ENCODE results near the gene IKZF1. TPM values are rescaled to one million over a fixed set of nuclear protein-coding genes. Genes with fewer than 3 reads are reported as not detected.

Gene IKZF1
- total RNA-seq, 1 donor from 2014 or later = 2.4 TPM

- ATAC-seq (ENCODE audit: poor library complexity) (no peak), DNase-seq (no peak)
- intact Hi-C loops (cut with DNase I) = no loop called here
Observed at GRCh38 chr7:50359995-50360925, 55.7 kb downstream of the IKZF1 start.

- ATAC-seq (ENCODE audit: poor library complexity) = no peak
- intact Hi-C loops (cut with DNase I) = no loop called here
Observed at GRCh38 chr7:50362142-50362541, 57.6 kb downstream of the IKZF1 start.

GRCh38 chr7:50362712-50363282 is 58.3 kb downstream of the IKZF1 start:
- ATAC-seq (ENCODE audit: poor library complexity) = no peak
- DNase-seq = no peak
- intact Hi-C loops (cut with DNase I) = no loop called here

More at GRCh38 chr7:50362142-50362541, 57.6 kb downstream of the IKZF1 start:
- no peak for DNase-seq

GRCh38 chr7:50363327-50364060 is 59.0 kb downstream of the IKZF1 start:
- no peak for DNase-seq
- no peak for ATAC-seq (ENCODE audit: poor library complexity)
- intact Hi-C loops (cut with DNase I) = no loop called here

GRCh38 chr7:50364645-50365044 is 60.1 kb downstream of the IKZF1 start:
- ATAC-seq (ENCODE audit: poor library complexity) (no peak), DNase-seq (no peak)
- intact Hi-C loops (cut with DNase I) = no loop called here

GRCh38 chr7:50366311-50366710 is 61.8 kb downstream of the IKZF1 start:
- no peak for ATAC-seq (ENCODE audit: poor library complexity)
- DNase-seq = no peak
- intact Hi-C loops (cut with DNase I) = no loop called here

GRCh38 chr7:50367100-50367499 is 62.6 kb downstream of the IKZF1 start:
- no peak for DNase-seq
- intact Hi-C loops (cut with DNase I) = no loop called here
- no peak for ATAC-seq (ENCODE audit: poor library complexity)

- intact Hi-C loops (cut with DNase I) = no loop called here
- ATAC-seq (ENCODE audit: poor library complexity) (no peak), DNase-seq (no peak)
Observed at GRCh38 chr7:50367570-50367969, 63.1 kb downstream of the IKZF1 start.

GRCh38 chr7:50368366-50368765 is 63.9 kb downstream of the IKZF1 start:
- intact Hi-C loops (cut with DNase I) = no loop called here
- no peak for DNase-seq
- no peak for ATAC-seq (ENCODE audit: poor library complexity)

GRCh38 chr7:50369143-50370026 is 64.9 kb downstream of the IKZF1 start:
- ATAC-seq (ENCODE audit: poor library complexity) (no peak), DNase-seq (no peak)
- intact Hi-C loops (cut with DNase I) = no loop called here

- intact Hi-C loops (cut with DNase I) = no loop called here
- DNase-seq (no peak), ATAC-seq (ENCODE audit: poor library complexity) (no peak)
Observed at GRCh38 chr7:50370884-50371283, 66.4 kb downstream of the IKZF1 start.

- intact Hi-C loops (cut with DNase I) = no loop called here
- no peak for DNase-seq
- ATAC-seq (ENCODE audit: poor library complexity) = no peak
Observed at GRCh38 chr7:50371551-50372021, 67.1 kb downstream of the IKZF1 start.

- intact Hi-C loops (cut with DNase I) = no loop called here
- no peak for DNase-seq
Observed at GRCh38 chr7:50372923-50373322, 68.4 kb downstream of the IKZF1 start.

GRCh38 chr7:50376056-50376820 is 71.7 kb downstream of the IKZF1 start:
- intact Hi-C loops (cut with DNase I) = no loop called here
- no peak for ATAC-seq (ENCODE audit: poor library complexity)

More at GRCh38 chr7:50372923-50373322, 68.4 kb downstream of the IKZF1 start:
- no peak for ATAC-seq (ENCODE audit: poor library complexity)

GRCh38 chr7:50377356-50377755 is 72.8 kb downstream of the IKZF1 start:
- DNase-seq (no peak), ATAC-seq (ENCODE audit: poor library complexity) (no peak)
- intact Hi-C loops (cut with DNase I) = no loop called here

More at GRCh38 chr7:50376056-50376820, 71.7 kb downstream of the IKZF1 start:
- DNase-seq = no peak

GRCh38 chr7:50379082-50379481 is 74.6 kb downstream of the IKZF1 start:
- ATAC-seq (ENCODE audit: poor library complexity) (no peak), DNase-seq (no peak)
- intact Hi-C loops (cut with DNase I) = no loop called here

- intact Hi-C loops (cut with DNase I) = no loop called here
- no peak for ATAC-seq (ENCODE audit: poor library complexity)
- DNase-seq = no peak
Observed at GRCh38 chr7:50379539-50379938, 75.0 kb downstream of the IKZF1 start.

- ATAC-seq (ENCODE audit: poor library complexity) = no peak
Observed at GRCh38 chr7:50382455-50382854, 77.9 kb downstream of the IKZF1 start.

More at GRCh38 chr7:50382455-50382854, 77.9 kb downstream of the IKZF1 start:
- no peak for DNase-seq
- intact Hi-C loops (cut with DNase I) = no loop called here

Data from Right ventricle myocardium superior (tissue), 1 donor.